NCI-H82 treated with DMSO at 0.1 percent for 48 hours (cell line): Measurements from ENCODE around the gene ANXA5.

Source experiments
- DNase-seq: peaks from one replicate; lab custom pipeline; 2025; ENCODE audit not compliant: unreplicated experiment; lab: John Stamatoyannopoulos, UW

ANXA5 gene

DNA sequence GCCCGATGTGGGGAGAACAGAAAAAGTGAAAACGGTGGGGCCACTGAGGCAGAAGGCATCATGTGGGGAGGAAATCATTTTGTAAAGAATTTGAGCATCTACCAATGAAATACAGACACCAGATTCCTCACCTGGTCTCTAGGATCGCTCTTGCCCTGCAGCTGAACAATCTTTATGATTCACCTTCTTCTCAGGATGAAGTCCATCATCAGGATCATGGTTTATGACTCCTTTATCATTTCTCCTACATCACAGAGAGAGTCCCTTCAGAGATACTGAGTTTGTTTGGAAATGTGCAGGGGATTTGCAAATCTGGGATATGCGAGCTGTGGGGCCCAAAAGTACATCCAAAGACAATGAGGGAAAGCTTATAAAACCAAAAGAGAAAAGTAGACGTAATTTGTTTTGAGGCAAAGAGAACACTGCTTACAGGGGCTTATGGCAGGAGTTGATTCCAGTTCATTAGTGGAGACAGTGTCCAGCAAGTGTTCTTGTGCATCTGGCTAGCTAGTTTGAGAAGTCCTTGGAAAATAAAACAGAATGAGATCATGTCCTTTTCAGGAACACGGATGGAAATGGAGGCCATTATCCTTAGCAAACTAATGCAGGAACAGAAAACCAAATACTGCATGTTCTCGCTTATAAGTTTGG, 15.3 kb upstream of the ANXA5 start:
- DNase-seq: no peak

DNA sequence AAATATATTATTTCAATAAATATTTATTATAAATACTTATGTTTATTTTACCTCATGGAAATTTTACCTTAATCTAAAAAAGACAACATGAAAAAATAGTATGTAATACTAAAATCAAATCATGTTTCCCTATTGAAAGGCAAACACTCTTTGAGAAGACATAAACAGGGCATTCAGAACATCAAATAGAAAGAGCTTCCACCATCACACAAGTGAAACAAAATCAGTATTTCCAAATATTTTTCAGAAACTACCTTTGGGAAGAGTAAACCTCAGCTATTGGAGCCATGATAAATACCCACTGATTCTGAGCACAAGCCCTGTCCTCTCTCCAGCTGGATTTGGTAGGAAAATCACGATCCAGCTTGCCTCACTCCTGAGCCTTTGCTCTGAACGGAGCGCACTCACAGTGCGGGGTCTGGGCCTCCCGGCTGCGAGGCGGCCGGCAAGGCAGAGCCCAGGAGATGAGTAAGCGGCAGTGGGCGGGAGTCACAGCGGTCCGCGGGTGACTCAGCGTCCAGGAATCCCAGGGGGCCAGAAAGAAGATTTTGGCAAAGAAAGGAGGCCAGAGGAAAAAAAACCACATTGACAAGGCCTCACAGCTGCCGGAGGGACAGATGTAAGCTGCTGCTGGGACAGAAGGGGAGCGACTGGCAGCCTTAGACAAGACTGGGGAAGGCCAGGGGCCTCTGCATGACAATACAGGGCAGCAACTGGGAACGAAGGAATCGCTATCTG, 14.7 kb upstream of the ANXA5 start:
- DNase-seq: peak; percentile 16

DNA sequence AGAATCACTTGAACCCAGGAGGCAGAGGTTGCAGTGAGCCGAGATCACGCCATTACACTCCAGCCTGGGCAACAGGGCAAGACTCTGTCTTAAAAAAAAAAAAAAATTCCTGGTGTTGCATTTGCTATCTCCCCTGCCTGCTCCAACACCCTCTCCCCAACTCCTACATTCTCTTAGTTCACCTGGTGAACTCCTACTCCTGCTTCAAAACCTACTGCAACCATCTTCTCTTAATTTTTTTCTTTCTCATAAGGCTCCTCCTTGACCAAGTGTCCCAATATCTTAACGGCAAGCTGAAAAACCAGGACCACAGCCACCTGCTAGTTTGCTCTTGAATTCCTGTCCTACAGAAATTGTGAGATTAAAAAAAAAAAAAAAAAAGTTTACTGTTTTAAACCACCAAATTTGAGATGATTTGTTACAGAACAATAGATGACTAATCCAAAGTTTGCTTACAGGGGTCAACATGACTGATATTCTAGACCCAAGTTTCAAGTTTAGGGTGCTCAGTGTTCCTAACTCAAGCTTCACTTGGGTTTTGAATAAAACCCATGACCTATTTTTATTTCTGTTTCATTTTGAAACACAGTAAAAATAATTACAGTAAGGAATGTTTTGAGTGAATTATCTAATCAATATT, 13.1 kb upstream of the ANXA5 start:
- DNase-seq: no peak

DNA sequence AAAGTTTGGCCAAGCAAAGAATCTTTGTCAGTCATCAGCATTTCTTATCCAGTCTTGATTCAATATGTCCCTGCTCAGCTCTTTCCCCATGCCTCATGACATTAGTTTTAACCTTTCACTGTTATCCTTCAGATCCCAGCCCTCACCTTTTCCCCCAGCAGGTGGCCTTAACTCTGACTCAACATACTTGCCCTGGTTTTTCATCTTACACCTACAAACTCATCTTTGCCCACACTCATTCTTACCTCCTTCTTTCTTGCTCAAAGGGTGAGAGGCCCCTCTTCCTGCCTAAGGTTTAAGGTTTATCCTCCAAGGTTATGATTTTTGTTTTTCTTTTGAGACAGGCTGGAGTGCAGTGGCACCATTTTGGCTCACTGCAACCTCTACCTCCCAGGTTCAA, 10.6 kb upstream of the ANXA5 start:
- DNase-seq: no peak

DNA sequence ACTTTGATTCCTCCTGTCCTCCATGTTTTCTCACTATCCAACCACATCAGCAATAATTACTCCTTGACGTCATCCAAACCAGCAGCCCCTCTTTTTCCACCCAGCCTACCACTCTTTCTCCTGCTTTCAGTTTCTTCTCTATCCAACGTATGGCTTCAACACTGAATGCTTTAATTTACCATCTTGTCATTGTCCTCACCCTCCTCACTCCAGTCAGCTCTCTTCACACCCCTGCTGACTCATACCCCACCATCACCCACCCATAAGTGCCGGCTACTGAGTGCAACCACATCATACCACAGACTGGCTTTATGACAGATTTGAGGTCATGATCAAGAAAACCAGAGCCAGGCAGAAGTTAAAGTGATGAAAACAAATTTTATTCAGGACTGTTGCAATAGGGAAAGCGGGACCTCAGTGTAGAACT, 9.8 kb upstream of the ANXA5 start:
- DNase-seq: no peak

DNA sequence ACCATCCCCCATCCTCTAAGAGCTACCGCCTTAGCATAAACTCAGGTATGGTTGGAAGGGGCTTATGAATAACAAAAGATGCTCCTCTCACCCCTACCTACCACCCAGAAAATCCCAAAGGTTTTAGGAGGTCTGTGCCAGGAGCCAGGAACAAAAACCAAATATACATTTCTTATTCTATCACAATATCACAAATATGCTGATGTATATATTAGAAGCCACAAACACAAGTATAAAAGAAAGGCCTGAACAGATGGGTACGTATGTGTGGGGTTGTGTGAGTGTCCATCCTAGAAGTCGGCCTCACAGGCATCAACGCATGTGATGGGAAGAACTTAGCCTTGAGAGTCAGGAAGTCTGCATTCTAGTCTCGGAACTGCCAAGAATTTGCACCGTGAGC, 8.7 kb upstream of the ANXA5 start:
- no peak for DNase-seq

DNA sequence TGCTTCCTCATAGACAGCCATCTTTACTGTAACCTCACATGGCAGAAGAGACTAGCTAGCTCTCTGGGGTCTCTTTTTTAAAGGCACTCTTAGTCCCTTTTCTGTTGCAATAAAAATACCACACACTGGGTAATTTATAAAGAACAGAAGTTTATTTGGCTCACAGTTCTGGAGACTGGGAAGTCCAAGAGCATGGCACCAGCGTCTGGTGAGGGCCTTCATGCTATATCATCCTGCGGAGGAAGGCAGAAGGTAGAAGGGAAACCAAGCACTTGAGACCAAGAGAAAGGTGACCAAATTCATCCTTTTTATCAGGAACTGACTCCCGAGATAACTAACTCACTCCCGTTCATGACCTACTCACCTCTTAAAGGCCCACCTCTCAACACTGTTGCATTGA, 5.4 kb upstream of the ANXA5 start:
- no peak for DNase-seq

DNA sequence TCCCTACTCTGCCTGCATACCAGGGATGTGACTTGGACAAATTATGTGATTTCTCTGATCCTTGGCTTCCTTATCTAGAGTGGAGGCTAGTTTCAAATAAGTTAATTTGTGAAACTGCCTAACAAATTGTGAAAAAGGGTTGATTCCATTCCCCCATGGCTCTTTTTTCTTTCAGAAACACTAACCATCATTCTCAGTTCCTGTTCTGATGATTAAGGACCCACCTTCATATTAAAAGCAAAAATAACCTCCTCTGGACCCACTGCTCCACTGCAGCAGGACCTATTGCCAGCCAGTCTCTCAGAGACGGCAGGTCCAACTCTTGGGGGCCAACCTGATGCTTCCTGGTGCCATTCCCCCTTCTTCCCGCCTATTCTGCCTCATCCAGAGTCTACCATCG, 4.5 kb upstream of the ANXA5 start:
- no peak for DNase-seq

DNA sequence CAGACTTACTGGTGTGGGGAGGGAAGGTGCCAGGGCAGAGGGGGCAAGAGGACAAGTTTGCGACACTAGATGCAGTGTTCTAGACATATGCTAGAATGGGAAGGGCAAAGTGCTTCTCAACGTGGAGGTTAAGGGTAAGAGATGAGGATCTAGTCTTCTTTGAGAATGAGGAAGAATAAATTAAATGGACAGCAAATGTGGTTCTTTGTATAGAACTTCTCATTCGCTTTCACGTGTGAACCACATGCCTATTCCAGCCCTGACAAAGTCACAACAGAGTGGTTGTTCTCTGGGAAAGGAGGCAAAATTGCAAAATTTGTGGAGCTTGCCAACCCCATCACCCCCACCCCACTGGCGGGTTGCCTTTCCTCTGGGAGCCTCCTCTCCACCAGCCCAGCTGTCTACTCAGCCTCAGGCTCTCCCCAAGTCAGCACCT, 1.5 kb upstream of the ANXA5 start:
- no peak for DNase-seq

DNA sequence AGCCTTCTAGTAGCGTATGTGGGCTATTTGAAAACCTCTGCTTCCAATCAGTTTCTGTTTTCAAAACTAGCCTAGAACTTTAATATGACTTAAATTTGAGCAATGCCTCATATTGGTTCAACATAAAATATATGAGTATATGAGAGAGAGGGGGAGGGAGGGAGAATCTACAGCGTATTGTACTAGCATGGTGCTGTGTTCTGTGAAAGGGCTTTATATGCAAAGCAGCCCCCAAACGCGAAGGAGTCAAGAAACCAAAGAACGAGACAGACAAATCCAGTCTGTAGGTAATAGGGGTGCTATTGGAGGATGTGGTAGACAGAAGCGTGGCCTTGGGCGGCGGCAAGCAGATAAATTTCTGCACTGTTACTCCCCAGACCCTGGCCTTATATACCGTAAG, 784 bp upstream of the ANXA5 start:
- DNase-seq: no peak

DNA sequence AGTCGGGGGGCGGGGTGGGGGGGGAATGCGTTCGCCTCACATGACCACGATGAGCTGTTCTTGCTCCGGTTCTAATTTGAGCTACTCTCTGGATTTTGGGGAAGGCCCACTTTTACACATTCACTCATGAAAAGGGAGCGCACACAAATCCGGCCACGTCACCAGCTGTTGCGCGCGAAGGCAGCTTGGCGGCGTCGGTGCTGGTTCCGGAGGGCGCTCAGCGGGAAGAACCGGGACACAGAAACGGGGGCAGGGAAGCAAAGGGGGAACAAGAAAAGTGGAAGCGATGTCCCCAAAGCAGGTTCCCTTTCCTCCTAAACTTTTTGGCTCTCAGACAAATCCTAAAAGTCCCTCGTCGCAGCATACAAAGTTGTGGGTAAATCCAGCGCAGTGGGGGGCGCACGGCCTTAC, 605 bp downstream of the ANXA5 start:
- DNase-seq: no peak

DNA sequence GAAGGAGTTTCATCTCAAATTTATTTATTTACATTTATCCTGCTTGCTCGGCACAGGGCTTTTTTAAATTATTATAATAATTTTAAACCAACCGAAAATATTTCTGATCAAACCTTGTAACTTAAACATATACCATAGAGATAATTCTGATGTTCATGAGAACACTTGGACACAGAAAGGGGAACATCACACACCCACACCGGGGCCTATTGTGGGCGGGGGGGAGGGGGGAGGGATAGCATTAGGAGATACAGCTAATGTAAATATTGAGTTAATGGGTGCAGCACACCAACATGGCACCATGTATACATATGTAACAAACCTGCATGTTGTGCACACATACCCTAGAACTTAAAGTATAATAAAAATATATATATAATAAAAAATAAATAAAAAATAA, 2.9 kb downstream of the ANXA5 start:
- DNase-seq: no peak

DNA sequence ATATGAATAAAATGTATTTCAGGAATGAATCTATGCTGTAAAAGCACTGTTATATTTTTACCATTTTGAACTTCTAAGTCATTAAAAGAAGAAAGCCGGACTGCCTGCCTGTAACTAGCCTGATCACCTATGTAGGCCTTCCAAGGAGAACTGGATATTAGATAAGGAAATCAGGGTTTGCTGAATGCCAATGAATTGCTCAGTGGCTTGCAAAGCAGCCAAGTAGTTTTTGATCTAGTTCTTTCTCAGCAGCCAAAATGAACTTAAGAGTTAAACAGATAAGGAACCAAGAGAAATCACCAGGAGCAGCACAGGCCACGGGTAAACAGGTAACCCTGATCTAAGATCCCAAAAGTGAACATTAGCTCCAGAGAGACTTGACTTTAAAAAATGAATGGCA, 3.3 kb downstream of the ANXA5 start:
- no peak for DNase-seq

DNA sequence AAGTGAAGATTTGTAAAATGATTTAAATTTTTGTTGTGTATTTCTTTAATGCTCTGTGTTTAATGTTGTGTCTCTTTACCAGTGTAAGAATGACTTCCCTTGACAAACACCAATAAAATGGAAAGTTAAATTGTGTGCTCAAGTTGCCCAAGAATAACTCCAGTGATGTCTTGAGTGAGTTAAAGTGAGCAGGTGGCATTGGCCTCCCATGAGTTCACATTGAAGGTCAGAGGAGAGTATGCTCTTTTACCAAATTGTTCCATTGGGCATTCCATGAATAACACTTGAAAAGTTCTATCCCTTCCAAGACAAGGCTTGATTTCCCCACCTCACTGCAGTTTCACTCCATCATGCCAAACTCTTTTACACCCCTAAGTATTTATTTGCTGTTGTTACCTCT, 4.5 kb downstream of the ANXA5 start:
- DNase-seq: no peak

DNA sequence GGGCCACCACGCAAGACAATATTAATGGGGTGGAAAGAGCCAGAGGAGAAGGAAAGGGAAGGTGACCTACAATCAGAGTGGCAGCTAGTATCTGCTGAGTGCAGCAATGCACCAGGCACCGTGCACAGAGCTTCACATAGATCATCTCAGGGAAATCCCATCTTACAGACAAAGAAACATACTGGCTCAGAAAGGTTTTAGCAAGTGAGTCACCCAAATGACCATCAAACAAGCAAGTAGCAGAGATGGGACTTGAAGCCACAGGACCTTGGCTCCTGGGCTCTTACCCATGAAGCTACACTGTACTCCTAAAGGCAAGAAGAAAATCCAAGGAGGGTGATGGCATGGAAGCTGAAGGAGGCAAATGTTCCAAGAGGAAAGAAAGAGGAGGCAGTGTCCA, 6.8 kb downstream of the ANXA5 start:
- no peak for DNase-seq

DNA sequence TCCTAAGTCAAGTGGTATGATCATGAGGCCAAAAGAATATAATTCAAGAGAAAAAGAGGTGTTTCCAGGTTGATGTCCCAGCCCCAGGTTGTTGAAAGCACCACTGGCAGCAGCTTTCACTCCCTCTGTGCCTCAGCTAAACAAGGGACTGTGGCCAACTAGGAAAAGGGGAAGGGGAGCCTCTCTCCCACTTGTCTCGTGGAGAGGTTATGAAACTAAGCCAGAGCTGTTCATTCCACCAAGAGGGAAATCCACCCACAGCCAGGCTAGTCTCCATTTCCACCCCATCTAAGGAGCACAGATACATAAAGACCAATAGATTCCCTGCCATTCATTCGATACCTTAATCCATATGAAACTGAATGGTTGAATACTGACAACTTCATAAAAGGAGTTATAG, 8.1 kb downstream of the ANXA5 start:
- DNase-seq: no peak

DNA sequence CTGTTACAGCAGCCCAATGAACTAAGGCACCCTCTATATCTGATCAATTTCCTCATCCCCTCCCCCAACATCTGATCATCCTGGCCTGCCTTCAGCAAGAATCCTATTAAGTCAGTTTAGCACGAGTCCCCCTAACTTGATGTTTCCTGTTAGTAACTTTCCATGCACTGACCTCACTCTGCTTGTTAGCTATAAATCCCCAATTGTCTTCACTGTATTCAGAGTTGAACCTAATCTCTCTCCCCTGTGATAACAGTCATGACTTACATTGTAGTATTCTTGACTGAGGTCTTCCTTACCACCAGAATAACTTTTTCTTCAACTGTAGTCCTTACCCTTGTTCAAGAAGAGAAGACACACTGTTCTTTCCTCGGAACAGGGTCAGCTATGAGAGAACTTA, 8.5 kb downstream of the ANXA5 start:
- DNase-seq: no peak

DNA sequence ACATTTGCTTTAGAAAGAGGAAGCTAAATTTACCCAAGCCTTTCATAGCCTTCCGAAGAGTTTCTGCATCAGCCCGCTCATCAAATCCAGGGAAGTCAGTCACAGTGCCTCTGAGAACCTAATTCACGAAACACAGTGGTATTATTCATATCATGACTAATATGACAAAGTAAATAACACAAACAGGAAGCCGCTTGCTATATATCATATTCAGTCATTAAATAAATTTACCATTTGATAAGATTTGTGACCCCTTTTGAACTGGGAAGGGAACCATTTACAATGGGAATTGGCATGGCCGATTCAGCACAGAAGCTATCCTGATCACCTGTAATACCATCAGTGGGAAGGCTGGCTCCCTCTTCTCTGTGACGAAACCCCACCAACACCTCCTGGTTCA, 10.5 kb downstream of the ANXA5 start:
- no peak for DNase-seq

DNA sequence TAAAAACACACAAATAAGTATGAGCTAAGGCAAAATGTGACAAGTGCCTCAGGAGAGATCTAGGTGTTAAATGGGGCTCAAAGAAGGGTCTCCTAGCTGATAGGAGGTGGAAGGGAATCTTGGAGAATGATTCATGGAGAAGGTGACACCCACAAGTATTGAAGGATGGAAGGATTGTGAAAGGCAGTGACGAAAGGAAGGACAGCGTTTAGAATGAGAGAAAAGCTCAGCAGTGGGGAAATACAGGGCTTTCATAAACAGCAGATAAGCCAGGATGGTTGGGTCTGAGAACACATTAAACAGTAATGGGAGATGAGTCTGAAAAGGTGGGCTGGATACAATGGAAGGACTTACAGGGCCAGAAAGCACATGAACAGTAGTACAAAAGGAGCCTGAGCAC, 11.5 kb downstream of the ANXA5 start:
- no peak for DNase-seq

DNA sequence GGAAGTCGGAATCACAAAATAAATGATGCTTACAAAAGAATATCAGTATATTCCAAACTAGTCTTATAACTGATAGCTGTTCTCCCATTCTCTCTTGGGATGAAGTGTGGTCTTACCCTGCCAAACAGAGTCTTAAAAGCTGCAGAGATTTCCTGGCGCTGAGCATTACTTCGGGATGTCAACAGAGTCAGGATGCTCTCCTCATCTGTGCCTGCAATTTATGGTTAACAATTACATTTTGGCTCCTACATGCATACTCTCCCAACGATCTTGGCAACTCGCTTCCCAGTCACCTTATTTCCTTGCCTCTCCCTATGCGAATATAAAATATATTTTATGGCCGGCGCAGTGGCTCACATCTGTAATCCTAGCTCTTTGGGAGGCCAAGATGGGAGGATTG, 12.2 kb downstream of the ANXA5 start:
- DNase-seq: no peak

DNA sequence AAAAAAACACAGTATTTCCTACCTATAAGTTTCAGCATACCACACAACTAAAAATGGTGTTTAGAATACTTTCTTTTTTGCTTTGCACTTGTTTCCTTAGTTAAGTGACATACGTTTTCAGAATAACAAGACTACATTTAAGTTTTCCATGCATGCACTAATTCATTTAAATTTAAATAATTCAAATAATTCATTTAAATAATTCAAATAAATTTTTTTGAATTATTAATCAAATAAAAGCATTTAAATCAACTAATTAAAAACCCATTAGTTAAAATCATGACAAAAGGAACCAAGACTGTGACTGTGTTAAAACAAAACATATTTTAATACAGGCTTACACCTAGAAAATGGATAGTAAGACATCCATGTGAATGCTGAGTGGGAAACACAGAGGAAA, 12.8 kb downstream of the ANXA5 start:
- DNase-seq: no peak

DNA sequence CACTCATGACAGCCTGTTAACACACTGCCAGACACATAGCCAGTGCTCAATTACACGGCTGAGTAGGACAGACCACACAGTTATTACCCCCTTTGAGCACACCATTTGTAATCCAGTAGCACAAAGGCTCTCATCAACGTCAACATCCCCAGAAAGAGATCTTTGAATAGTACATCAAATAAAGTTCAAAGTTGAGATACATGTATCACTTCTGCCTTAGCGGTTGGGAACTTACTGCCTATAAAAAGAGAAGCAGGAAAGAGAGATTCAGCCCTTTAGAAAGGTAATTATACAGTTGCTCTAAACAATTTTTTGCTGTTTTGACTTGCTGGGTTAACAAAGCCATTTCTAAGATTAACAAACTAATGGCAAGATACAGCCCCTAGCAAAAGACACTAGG, 16.2 kb downstream of the ANXA5 start:
- DNase-seq: no peak

DNA sequence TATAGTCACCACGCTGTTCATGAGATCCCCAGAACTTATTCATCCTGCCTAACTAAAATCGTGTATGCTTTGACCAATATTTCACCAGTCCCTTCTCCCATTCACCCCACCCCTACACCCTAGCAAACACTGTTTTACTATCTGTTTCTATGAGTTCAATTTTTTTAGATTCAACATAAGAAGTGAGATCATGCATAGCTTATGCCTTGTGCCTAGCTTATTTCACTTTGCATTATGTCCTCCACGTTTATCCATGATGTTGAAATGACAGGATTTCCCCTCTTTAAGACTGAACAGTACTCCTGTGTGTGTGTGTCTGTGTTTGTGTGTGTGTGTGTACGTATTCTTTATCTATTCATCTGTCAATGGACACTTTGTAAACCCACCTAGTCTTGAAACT, 16.8 kb downstream of the ANXA5 start:
- no peak for DNase-seq
